Heart left ventricle (tissue), 13 donors: Measurements from ENCODE around the gene SHC1.

Experiments
- CTCF ChIP-seq, 12 donors: fragments of 200-600 bp; sonication (generic) in 4 of 12; IDR thresholded peaks; one replicate each; pipeline versions ENCODE4 v1.5.0 to v1.8.0; 2018 to 2022; ENCODE audit warnings: antibody characterized with exemption in 12 of 12, mild to moderate bottlenecking in 5 of 12
- POLR2A ChIP-seq, 2 donors: fragments of 450-650 bp; IDR thresholded peaks; one replicate each; pipeline ENCODE4 v1.6.1; 2017; ENCODE audit warnings: antibody characterized with exemption in 2 of 2, mild to moderate bottlenecking in 2 of 2, moderate library complexity in 2 of 2
- donor health status: ischemic (EF 13 %, LVEDD 7.1; RV severe dilation, severe dysfunction).
- donor health status: DM: no; HTN: yes; CAD: no.
- donor health status: DM: no; HTN: no; CAD: no.
- donor health status: ischemic (EF 25% LVEDD 6.9; RV normal size, moderate dysfunction).
- donor health status: ischemic (EF 25% LVEDD 5.7; RV mildly dilated, moderate dysfunction).
- donor health status: ischemic (EF 35%, LVEDD 5.7; RV mildly dilated, moderate dysfunction).
- donor health status: nonischemic (EF 11% LVEDD 7.7; RV severe dilation, severe dysfunction).
- donor health status: DM: yes; HTN: yes; CAD: no.
- donor health status: PGD.
- donor health status: ischemic (EF 29% LVEDD 5.4; RV normal size, mild dysfunction).
- donor health status: nonischemic (EF 23%, LVEDD 6.1; RV moderate dilation, normal function).

- TF ChIP-seq POLR2A (IDR thresholded peaks at IDR 0.05) = no peak
- TF ChIP-seq CTCF (IDR thresholded peaks at IDR 0.05) = no peak
These were observed 23.7 kb upstream of the SHC1 start for GRCh38 chr1:154994269-154994587.
